Endothelial cell of umbilical vein (primary cell): ENCODE results near the gene SAXO1. TPM values are rescaled to one million over a fixed set of nuclear protein-coding genes. Genes with fewer than 3 reads are reported as not detected.

Experiments
- BruUV-seq: library from RNA; stranded (reverse); fragments of 400-500 nt; replicated peaks from 2 replicates; lab custom pipeline; 2021; lab: Mats Ljungman, UMichigan
- CTCF ChIA-PET: fragments of 300-600, 350-600 bp; sonication (Branson Sonifier 250); formaldehyde crosslinking; loops from one replicate; lab custom pipeline; 2021; ENCODE audit warnings: antibody characterized with exemption, inconsistent platforms; lab: Charles Lee
- POLR2A ChIA-PET: fragments of 300-600, 350-600 bp; sonication (Branson Sonifier 250); formaldehyde crosslinking; loops from one replicate; lab custom pipeline; 2021; ENCODE audit warnings: antibody characterized with exemption, inconsistent platforms; lab: Charles Lee
- DNase-seq: peaks from one replicate; pipeline ENCODE4 v3.0.0-alpha.2; 2011; ENCODE audit warnings: low read depth, low spot score
- FAIRE-seq: peaks from 2 replicates; lab custom pipeline; 2011; peaks lifted over from hg19 to GRCh38; lab: Jason Lieb, UNC
- H2AFZ ChIP-seq: 2 replicates; pipeline ENCODE4 v1.6.0; 2012; ENCODE audit warnings: low read depth, low read length, control low read depth, inconsistent platforms
- H3K27ac ChIP-seq: 2 replicates; pipeline ENCODE4 v1.5.1; 2011; ENCODE audit warnings: low read depth, mild to moderate bottlenecking, control low read depth, low read length, moderate library complexity; ENCODE audit not compliant: insufficient read depth
- H3K27me3 ChIP-seq, 2 experiments: 2 replicates each; pipeline versions ENCODE4 v1.6.0 to v1.6.1; 2011; ENCODE audit warnings: low read length in 2 of 2, mixed read lengths in 1 of 2; ENCODE audit not compliant: control insufficient read depth in 2 of 2, insufficient read depth in 2 of 2
- H3K36me3 ChIP-seq, 2 experiments: 2 replicates in 1 of 2; 3 replicates in 1 of 2; pipeline ENCODE4 v1.5.1; 2011; ENCODE audit warnings: low read length in 2 of 2, mild to moderate bottlenecking in 1 of 2, moderate library complexity in 1 of 2; ENCODE audit not compliant: control insufficient read depth in 2 of 2, insufficient read depth in 2 of 2; ENCODE audit errors: extremely low read depth in 1 of 2
- H3K4me1 ChIP-seq: 3 replicates; pipeline ENCODE4 v1.5.1; 2011; ENCODE audit warnings: mild to moderate bottlenecking, low read length; ENCODE audit not compliant: control insufficient read depth, insufficient read depth; ENCODE audit errors: extremely low read depth
- H3K4me2 ChIP-seq: 2 replicates; pipeline ENCODE4 v1.6.1; 2011; ENCODE audit warnings: low read length, control low read depth, mixed read lengths; ENCODE audit not compliant: insufficient read depth
- H3K4me3 ChIP-seq, 3 experiments: fragments of 200-600 bp in 1 of 3; sonication (generic), shearing (Covaris generic) in 1 of 3; replicated peaks in 1 of 3; 2 replicates each; pipeline ENCODE4 v1.5.1; 2011 to 2016; ENCODE audit warnings: control low read depth in 3 of 3, low read length in 3 of 3, mild to moderate bottlenecking in 2 of 3, inconsistent platforms in 1 of 3, low read depth in 1 of 3, moderate library complexity in 1 of 3; ENCODE audit not compliant: insufficient read depth in 1 of 3
- H3K79me2 ChIP-seq: 2 replicates; pipeline ENCODE4 v1.6.0; 2012; ENCODE audit warnings: low read length, inconsistent platforms; ENCODE audit not compliant: control insufficient read depth, insufficient read depth
- H3K9ac ChIP-seq: replicated peaks from 2 replicates; pipeline ENCODE3; 2011; ENCODE audit warnings: low read length, control low read depth; ENCODE audit not compliant: insufficient read depth; ENCODE audit errors: extremely low read depth
- H3K9me1 ChIP-seq: replicated peaks from 3 replicates; pipeline ENCODE4 v1.6.0; 2011; ENCODE audit warnings: mild to moderate bottlenecking, low read length; ENCODE audit not compliant: control insufficient read depth, insufficient read depth; ENCODE audit errors: extremely low read depth
- H3K9me3 ChIP-seq: replicated peaks from 2 replicates; pipeline ENCODE4 v1.5.1; 2012; ENCODE audit warnings: low read length, inconsistent platforms; ENCODE audit not compliant: control insufficient read depth, insufficient read depth
- H4K20me1 ChIP-seq: replicated peaks from 2 replicates; pipeline ENCODE3; 2011; ENCODE audit warnings: mild to moderate bottlenecking, low read length; ENCODE audit not compliant: control insufficient read depth, insufficient read depth; ENCODE audit errors: extremely low read depth
- EZH2 ChIP-seq: IDR thresholded peaks from 2 replicates; pipeline ENCODE4 v1.6.1; 2012; ENCODE audit warnings: borderline replicate concordance, low read depth, mild to moderate bottlenecking, moderate library complexity, low read length, inconsistent platforms; ENCODE audit not compliant: severe bottlenecking
- FOS ChIP-seq: IDR thresholded peaks from 2 replicates; pipeline ENCODE4 v1.6.1; 2011; ENCODE audit warnings: mild to moderate bottlenecking, low read length, moderate library complexity, borderline replicate concordance; ENCODE audit not compliant: insufficient read depth
- GATA2 ChIP-seq: IDR thresholded peaks from 2 replicates; pipeline ENCODE4 v1.7.0; 2011; ENCODE audit warnings: low read depth, mild to moderate bottlenecking, moderate library complexity, mixed read lengths, low read length; ENCODE audit not compliant: insufficient read length, insufficient read depth
- JUN ChIP-seq: IDR thresholded peaks from 2 replicates; pipeline ENCODE4 v1.6.1; 2011; ENCODE audit warnings: borderline replicate concordance, low read depth; ENCODE audit not compliant: insufficient read length, insufficient read depth
- MYC ChIP-seq: IDR thresholded peaks from one replicate; pipeline ENCODE4 v1.6.1; 2011; ENCODE audit warnings: mild to moderate bottlenecking, low read depth, low read length
- POLR2A ChIP-seq: IDR thresholded peaks from 2 replicates; pipeline ENCODE4 v1.6.1; 2012; ENCODE audit warnings: low read depth, mild to moderate bottlenecking, control low read depth, low read length
- POLR2AphosphoS5 ChIP-seq: IDR thresholded peaks from 2 replicates; pipeline ENCODE4 v1.6.1; 2012; ENCODE audit warnings: low read depth, mild to moderate bottlenecking, control low read depth, low read length, moderate library complexity; ENCODE audit not compliant: insufficient read depth
- dilution Hi-C: fragments of 300-500 bp; cut with MboI; formaldehyde crosslinking; loops from one replicate; pipeline ENCODE4 v1.15.0; 2019; ENCODE audit warnings: low sequenced_read_pairs; ENCODE audit not compliant: extremely low pct_ligation_motif_present
- intact Hi-C: fragments of 100-400 bp; cut with micrococcal nuclease; formaldehyde crosslinking; loops from one replicate; pipeline ENCODE4 v1.10.0; 2022
- polyA plus RNA-seq, 4 experiments: library from polyadenylated mRNA; depleted of rRNA in 3 of 4; stranded (reverse) in 3 of 4; unstranded in 1 of 4; fragments of >200 nt; gene quantifications; 2 replicates each; pipeline versions ENCODE4 v1.2.1 to v1.2.3, GENCODE V29; 2011 to 2012; ENCODE audit warnings: missing spikeins in 1 of 4
- total RNA-seq: library from RNA; stranded (reverse); gene quantifications from 2 replicates; pipeline ENCODE4 v1.2.3, GENCODE V29; 2021
- TF ChIP-seq, protein P1 (sequence below): IDR thresholded peaks from 2 replicates; pipeline ENCODE4 v1.6.1; 2011; ENCODE audit not compliant: insufficient read depth, insufficient read length
- TF ChIP-seq, protein P2 (sequence below), 2 donors: IDR thresholded peaks; 1 replicate in 1 of 2; 2 replicates in 1 of 2; pipeline ENCODE4 v1.5.1; 2011; ENCODE audit warnings: low read length in 2 of 2, mild to moderate bottlenecking in 2 of 2, moderate library complexity in 2 of 2, control low read depth in 1 of 2, inconsistent platforms in 1 of 2, low read depth in 1 of 2; ENCODE audit not compliant: insufficient read depth in 1 of 2; ENCODE audit errors: extremely low read depth in 1 of 2

The SAXO1 gene
- total and polyA plus RNA-seq, 2 donors (not counting 3 experiments of a cell fraction or from before 2014, with no cell fraction given): not detected

DNA sequence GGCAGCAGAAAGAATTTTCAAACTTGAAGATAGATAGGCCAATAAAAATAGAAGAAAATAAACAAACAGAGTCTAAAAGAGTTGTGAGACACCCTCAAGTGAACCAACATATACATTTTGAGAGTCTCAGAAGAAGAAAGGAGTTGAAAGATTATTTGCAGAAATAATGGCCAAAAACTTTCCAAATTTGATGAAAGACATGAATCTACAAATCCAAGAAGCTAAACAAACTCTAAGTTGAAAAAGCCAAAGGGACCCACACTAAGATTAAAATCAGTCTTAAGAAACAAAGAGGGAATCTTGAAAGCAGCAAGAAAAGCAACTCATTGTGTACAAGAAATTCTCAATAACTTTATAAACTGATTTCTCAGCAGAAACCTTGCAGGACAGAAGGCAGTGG, 137.0 kb downstream of the SAXO1 start:
- no TSS peak for BruUV-seq
- CTCF ChIA-PET: no interaction called here
- no peaks in the 10 kb centered on the region for H3K36me3 ChIP-seq

More for the DNA sequence above, 137.0 kb downstream of the SAXO1 start:
- Histone ChIP-seq H2AFZ (no peak overlapping the region), H4K20me1 (no peaks in the 10 kb centered on the region), H3K9ac (no peak overlapping the region), H3K27me3 (no peaks in the 10 kb centered on the region), H3K79me2 (no peaks in the 10 kb centered on the region), H3K9me3 (no peaks in the 10 kb centered on the region), H3K4me3 (no peak overlapping the region), H3K9me1 (no peaks in the 10 kb centered on the region), H3K27ac (no peak overlapping the region), H3K4me1 (no peaks in the 10 kb centered on the region), H3K4me2 (no peak overlapping the region)
- DNase-seq (no peak), FAIRE-seq (no peak)
- dilution Hi-C loops: no loop called here
- intact Hi-C loops: no loop called here
- POLR2A ChIA-PET: no interaction called here
- TF ChIP-seq, protein P1, sequence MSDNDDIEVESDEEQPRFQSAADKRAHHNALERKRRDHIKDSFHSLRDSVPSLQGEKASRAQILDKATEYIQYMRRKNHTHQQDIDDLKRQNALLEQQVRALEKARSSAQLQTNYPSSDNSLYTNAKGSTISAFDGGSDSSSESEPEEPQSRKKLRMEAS: no peak
- TF ChIP-seq MYC: no peak
- TF ChIP-seq EZH2: no peak
- TF ChIP-seq POLR2AphosphoS5: no peak
- TF ChIP-seq JUN: no peak
- no peak for TF ChIP-seq POLR2A
- TF ChIP-seq, protein P2, sequence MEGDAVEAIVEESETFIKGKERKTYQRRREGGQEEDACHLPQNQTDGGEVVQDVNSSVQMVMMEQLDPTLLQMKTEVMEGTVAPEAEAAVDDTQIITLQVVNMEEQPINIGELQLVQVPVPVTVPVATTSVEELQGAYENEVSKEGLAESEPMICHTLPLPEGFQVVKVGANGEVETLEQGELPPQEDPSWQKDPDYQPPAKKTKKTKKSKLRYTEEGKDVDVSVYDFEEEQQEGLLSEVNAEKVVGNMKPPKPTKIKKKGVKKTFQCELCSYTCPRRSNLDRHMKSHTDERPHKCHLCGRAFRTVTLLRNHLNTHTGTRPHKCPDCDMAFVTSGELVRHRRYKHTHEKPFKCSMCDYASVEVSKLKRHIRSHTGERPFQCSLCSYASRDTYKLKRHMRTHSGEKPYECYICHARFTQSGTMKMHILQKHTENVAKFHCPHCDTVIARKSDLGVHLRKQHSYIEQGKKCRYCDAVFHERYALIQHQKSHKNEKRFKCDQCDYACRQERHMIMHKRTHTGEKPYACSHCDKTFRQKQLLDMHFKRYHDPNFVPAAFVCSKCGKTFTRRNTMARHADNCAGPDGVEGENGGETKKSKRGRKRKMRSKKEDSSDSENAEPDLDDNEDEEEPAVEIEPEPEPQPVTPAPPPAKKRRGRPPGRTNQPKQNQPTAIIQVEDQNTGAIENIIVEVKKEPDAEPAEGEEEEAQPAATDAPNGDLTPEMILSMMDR (IDR thresholded peaks at IDR 0.05; ENCODE audit: extremely low read depth in 1 of 2, insufficient read depth in 1 of 2, low read depth in 1 of 2, low read length in 2 of 2): no peak
- no peak for TF ChIP-seq GATA2
- TF ChIP-seq FOS: no peak
